IMR-90 (cell line): ENCODE data around the gene COX19. TPM values are rescaled to one million over a fixed set of nuclear protein-coding genes. Genes with fewer than 3 reads are reported as not detected.

Source experiments
- ATAC-seq: fragments of 200-7000 bp; cut with Tn5 transposase; 2 replicates; pipeline ENCODE4 v1.9.1; 2020; ENCODE audit warnings: low read depth, mild to moderate bottlenecking, moderate library complexity
- BruUV-seq: library from RNA; stranded (reverse); fragments of 400-500 nt; replicated peaks from 2 replicates; lab custom pipeline; 2021; lab: Mats Ljungman, UMichigan
- CTCF ChIA-PET: fragments of 300-600 bp; formaldehyde crosslinking; extraction: SDS; loops from one replicate; lab custom pipeline; 2021; ENCODE audit warnings: antibody characterized with exemption; lab: Yijun Ruan, JAX
- POLR2A ChIA-PET: fragments of 300-600 bp; sonication (Branson Sonifier 250); formaldehyde crosslinking; loops from one replicate; lab custom pipeline; 2022; ENCODE audit warnings: antibody characterized with exemption; ENCODE audit not compliant: unreplicated experiment; lab: Charles Lee
- DNase-seq: peaks from one replicate; pipeline ENCODE4 v3.0.0; 2013
- H2AFZ ChIP-seq: replicated peaks from 2 replicates; pipeline ENCODE3; 2013; ENCODE audit warnings: low read length, mild to moderate bottlenecking; ENCODE audit not compliant: poor library complexity
- H2AK5ac ChIP-seq: 2 replicates; pipeline ENCODE4 v1.6.1; 2013; ENCODE audit warnings: low read depth, low read length, inconsistent platforms
- H2AK9ac ChIP-seq: replicated peaks from 2 replicates; pipeline ENCODE3; 2013; ENCODE audit warnings: mild to moderate bottlenecking, low read depth, low read length, moderate library complexity; ENCODE audit not compliant: poor library complexity
- H2BK120ac ChIP-seq: 2 replicates; pipeline ENCODE4 v1.6.1; 2013; ENCODE audit warnings: low read depth, low read length, inconsistent platforms
- H2BK15ac ChIP-seq: 3 replicates; pipeline ENCODE4 v1.6.1; 2013; ENCODE audit warnings: low read depth, low read length, inconsistent platforms
- H2BK20ac ChIP-seq: 2 replicates; pipeline ENCODE4 v1.6.1; 2013; ENCODE audit warnings: low read depth, mild to moderate bottlenecking, inconsistent platforms, low read length, moderate library complexity
- H2BK5ac ChIP-seq: 2 replicates; pipeline ENCODE4 v1.6.1; 2013; ENCODE audit warnings: mild to moderate bottlenecking, low read depth, low read length, inconsistent platforms; ENCODE audit not compliant: poor library complexity, severe bottlenecking
- H3K14ac ChIP-seq: replicated peaks from 2 replicates; pipeline ENCODE4 v1.6.1; 2013; ENCODE audit warnings: low read depth, low read length, inconsistent platforms
- H3K18ac ChIP-seq: 2 replicates; pipeline ENCODE4 v1.6.1; 2013; ENCODE audit warnings: low read depth, low read length, control low read depth
- H3K23ac ChIP-seq: 2 replicates; pipeline ENCODE4 v1.6.1; 2013; ENCODE audit warnings: low read depth, low read length, inconsistent platforms
- H3K27ac ChIP-seq: 2 replicates; pipeline ENCODE4 v1.5.1; 2013; ENCODE audit warnings: mild to moderate bottlenecking, control low read depth, low read length; ENCODE audit not compliant: insufficient read depth
- H3K27me3 ChIP-seq: 2 replicates; pipeline ENCODE4 v1.6.1; 2013; ENCODE audit warnings: low read length; ENCODE audit not compliant: control insufficient read depth, insufficient read depth
- H3K36me3 ChIP-seq: 2 replicates; pipeline ENCODE4 v1.6.1; 2013; ENCODE audit warnings: low read length, mixed read lengths; ENCODE audit not compliant: control insufficient read depth, insufficient read depth
- H3K4ac ChIP-seq: 2 replicates; pipeline ENCODE4 v1.6.1; 2013; ENCODE audit warnings: low read depth, low read length, inconsistent platforms
- H3K4me1 ChIP-seq: 2 replicates; pipeline ENCODE4 v1.6.1; 2013; ENCODE audit warnings: low read length, mixed read lengths; ENCODE audit not compliant: control insufficient read depth, insufficient read depth
- H3K4me2 ChIP-seq: 2 replicates; pipeline ENCODE4 v1.6.1; 2013; ENCODE audit warnings: low read depth, mild to moderate bottlenecking, control low read depth, low read length, moderate library complexity
- H3K4me3 ChIP-seq: 2 replicates; pipeline ENCODE4 v1.5.1; 2013; ENCODE audit warnings: low read depth, mild to moderate bottlenecking, control low read depth, low read length, moderate library complexity; ENCODE audit not compliant: insufficient read depth
- H3K56ac ChIP-seq: 2 replicates; pipeline ENCODE4 v1.6.1; 2013; ENCODE audit warnings: low read length, inconsistent platforms; ENCODE audit not compliant: insufficient read depth; ENCODE audit errors: extremely low read depth
- H3K79me1 ChIP-seq, 2 experiments: 2 replicates each; pipeline ENCODE4 v1.6.1; 2013; ENCODE audit warnings: low read length in 2 of 2, inconsistent platforms in 1 of 2, low read depth in 1 of 2
- H3K9ac ChIP-seq: 2 replicates; pipeline ENCODE4 v1.6.1; 2013; ENCODE audit warnings: low read depth, low read length, control low read depth
- H3K9me1 ChIP-seq: 2 replicates; pipeline ENCODE4 v1.6.1; 2013; ENCODE audit warnings: low read length, inconsistent platforms; ENCODE audit not compliant: insufficient read depth
- H3K9me3 ChIP-seq: 2 replicates; pipeline ENCODE4 v1.6.1; 2013; ENCODE audit warnings: low read length; ENCODE audit not compliant: control insufficient read depth, insufficient read depth
- H4K20me1 ChIP-seq: 2 replicates; pipeline ENCODE4 v1.6.1; 2013; ENCODE audit warnings: low read length, inconsistent platforms; ENCODE audit not compliant: insufficient read depth
- H4K5ac ChIP-seq: 2 replicates; pipeline ENCODE4 v1.6.1; 2013; ENCODE audit warnings: mild to moderate bottlenecking, low read depth, low read length, control low read depth
- H4K8ac ChIP-seq, 2 experiments: 2 replicates each; pipeline ENCODE4 v1.6.1; 2013; ENCODE audit warnings: low read depth in 2 of 2, low read length in 2 of 2, control low read depth in 1 of 2, inconsistent platforms in 1 of 2
- H4K91ac ChIP-seq: 2 replicates; pipeline ENCODE4 v1.6.1; 2013; ENCODE audit warnings: low read depth, low read length, inconsistent platforms; ENCODE audit not compliant: insufficient read depth
- CHD1 ChIP-seq: IDR thresholded peaks from 2 replicates; pipeline ENCODE4 v1.6.1; 2012; ENCODE audit warnings: low read depth, low read length, improper control_type of control experiment
- ELK1 ChIP-seq: fragments of 150-350 bp; IDR thresholded peaks from 2 replicates; pipeline ENCODE4 v1.6.1; 2016; ENCODE audit warnings: low read depth, mild to moderate bottlenecking, low read length, moderate library complexity, borderline replicate concordance
- MXI1 ChIP-seq: IDR thresholded peaks from 2 replicates; pipeline ENCODE4 v1.6.1; 2012; ENCODE audit warnings: low read depth, mild to moderate bottlenecking, low read length, moderate library complexity, borderline replicate concordance
- POLR2A ChIP-seq: IDR thresholded peaks from 2 replicates; pipeline ENCODE4 v1.6.1; 2012; ENCODE audit warnings: mild to moderate bottlenecking, low read depth, low read length
- WGBS, 2 experiments: methylation state at CpG; one replicate each; pipeline versions ENCODE4 v1.1.5 to v1.1.7; 2013; ENCODE audit warnings: missing lambda C conversion rate in 2 of 2; ENCODE audit not compliant: insufficient read length in 1 of 2; ENCODE audit errors: extremely low coverage in 2 of 2; 5-methylcytosine and 5-hydroxymethylcytosine counted together
- dilution Hi-C: fragments of 300-500 bp; cut with HindIII; formaldehyde crosslinking; loops from one replicate; pipeline ENCODE4 v1.14.3; 2018; ENCODE audit warnings: low sequenced_read_pairs; ENCODE audit not compliant: unreplicated experiment
- in situ Hi-C: fragments of 300-500 bp; cut with MboI; formaldehyde crosslinking; loops from 3 replicates; pipeline ENCODE4 v1.14.3; 2019; ENCODE audit warnings: low sequenced_read_pairs, inconsistent platforms, mixed read lengths
- intact Hi-C: fragments of 100-400 bp; cut with micrococcal nuclease; formaldehyde crosslinking; loops from 2 replicates; pipeline ENCODE4 v1.10.0; 2022
- polyA plus RNA-seq, 3 experiments: library from polyadenylated mRNA; depleted of rRNA; stranded (reverse); fragments of >200 nt; gene quantifications; 2 replicates each; pipeline ENCODE4 v1.2.3, GENCODE V29; 2012; ENCODE audit warnings: low replicate concordance in 1 of 3
- total RNA-seq: library from RNA; depleted of rRNA; stranded (reverse); fragments of >200 nt; gene quantifications from 2 replicates; pipeline ENCODE4 v1.2.3, GENCODE V29; 2012

COX19 gene
- total and polyA plus RNA-seq, 2 of the 4 experiments (the other 2 are of a cell fraction), result 3.9 to 7.3 TPM

GRCh38 chr7:1017586-1018333 is 42.4 kb upstream of the COX19 start:
- H4K91ac ChIP-seq, result no peak overlapping the region
- peaks cover 3% of the 10 kb centered on the region; the same call in 1 of the 2 replicates for H3K9me3 ChIP-seq
- no peak overlapping the region for H3K4me3 ChIP-seq
- no peak overlapping the region for H3K4me2 ChIP-seq
- H2AK5ac ChIP-seq, result no peak overlapping the region
- no peak overlapping the region for H2BK15ac ChIP-seq
- H3K79me1 ChIP-seq, result peaks cover 11 to 53% of the 10 kb centered on the region in 2 experiments
- H2BK120ac ChIP-seq, result no peak overlapping the region
- ChIA-PET CTCF (no interaction called here), POLR2A (no interaction called here)
- H4K8ac ChIP-seq, result no peak overlapping the region
- ATAC-seq (no peak), DNase-seq (no peak)
- H3K9me1 ChIP-seq, result peaks cover 5% of the 10 kb centered on the region; the same call in 1 of the 2 replicates
- no peak overlapping the region for H3K14ac ChIP-seq
- BruUV-seq, result no TSS peak
- no peak overlapping the region for H2AK9ac ChIP-seq
- intact Hi-C loops, result no loop called here
- H4K5ac ChIP-seq, result no peak overlapping the region
- no peak overlapping the region for H3K9ac ChIP-seq
- no peak overlapping the region for H2BK20ac ChIP-seq
- H3K4me1 ChIP-seq, result no peaks in the 10 kb centered on the region
- dilution Hi-C loops, result no loop called here
- 99% methylated on average over 16 of the region's 34 CpGs; no CpG with 5 or more reads in 1 of the 2 experiments for WGBS, 2 experiments
- H3K27ac ChIP-seq, result no peak overlapping the region
- H3K56ac ChIP-seq, result no peak overlapping the region
- H2AFZ ChIP-seq, result no peak overlapping the region
- no peak overlapping the region for H2BK5ac ChIP-seq
- TF ChIP-seq CHD1 (no peak), MXI1 (no peak), POLR2A (no peak), ELK1 (no peak)
- in situ Hi-C loops, result no loop called here
- H3K18ac ChIP-seq, result no peak overlapping the region
- no peak overlapping the region for H3K4ac ChIP-seq
- H4K20me1 ChIP-seq, result peaks cover 25% of the 10 kb centered on the region
- peaks cover 24% of the 10 kb centered on the region for H3K36me3 ChIP-seq
- H3K23ac ChIP-seq, result no peak overlapping the region
- no peaks in the 10 kb centered on the region for H3K27me3 ChIP-seq
